DMS153 (cell line): ENCODE results near the gene SSBP4.

Experiments used
- DNase-seq: peaks from one replicate; lab custom pipeline; 2025; lab: John Stamatoyannopoulos, UW

The SSBP4 gene

DNA sequence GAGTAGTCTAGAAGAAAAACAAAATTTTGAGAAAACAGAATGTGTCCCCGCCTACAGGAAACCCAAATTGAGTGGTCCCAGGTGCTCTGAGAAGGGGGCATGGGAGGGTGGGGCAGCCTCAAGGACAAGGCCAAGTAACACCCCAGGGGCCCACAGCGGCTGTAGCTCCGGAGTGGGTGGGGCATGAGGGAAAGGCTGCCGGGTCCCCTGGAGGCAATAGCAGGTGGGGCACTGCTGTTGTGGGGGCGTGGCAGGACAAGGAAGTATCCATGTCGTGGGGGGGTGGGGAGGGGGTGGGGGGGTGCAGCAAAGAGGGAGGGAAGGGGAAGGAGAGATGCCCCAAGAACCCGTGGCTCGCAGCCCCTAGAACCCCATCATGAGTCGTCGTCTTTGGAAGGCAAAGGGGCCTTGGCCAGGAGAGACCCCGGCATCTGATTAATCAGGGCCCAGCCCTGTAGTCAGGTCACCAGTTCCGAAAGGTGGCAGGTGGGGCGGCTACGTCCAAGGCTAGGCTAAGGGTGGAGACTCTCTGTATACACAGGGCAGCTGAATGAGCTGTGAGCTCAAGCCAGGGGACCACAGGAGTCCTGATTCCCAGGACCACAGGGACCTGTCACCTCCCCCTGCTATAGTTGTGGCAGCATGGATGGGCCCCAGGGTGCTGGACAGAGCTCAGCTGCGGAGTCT, 26.2 kb downstream of the SSBP4 start:
- DNase-seq, result no peak

DNA sequence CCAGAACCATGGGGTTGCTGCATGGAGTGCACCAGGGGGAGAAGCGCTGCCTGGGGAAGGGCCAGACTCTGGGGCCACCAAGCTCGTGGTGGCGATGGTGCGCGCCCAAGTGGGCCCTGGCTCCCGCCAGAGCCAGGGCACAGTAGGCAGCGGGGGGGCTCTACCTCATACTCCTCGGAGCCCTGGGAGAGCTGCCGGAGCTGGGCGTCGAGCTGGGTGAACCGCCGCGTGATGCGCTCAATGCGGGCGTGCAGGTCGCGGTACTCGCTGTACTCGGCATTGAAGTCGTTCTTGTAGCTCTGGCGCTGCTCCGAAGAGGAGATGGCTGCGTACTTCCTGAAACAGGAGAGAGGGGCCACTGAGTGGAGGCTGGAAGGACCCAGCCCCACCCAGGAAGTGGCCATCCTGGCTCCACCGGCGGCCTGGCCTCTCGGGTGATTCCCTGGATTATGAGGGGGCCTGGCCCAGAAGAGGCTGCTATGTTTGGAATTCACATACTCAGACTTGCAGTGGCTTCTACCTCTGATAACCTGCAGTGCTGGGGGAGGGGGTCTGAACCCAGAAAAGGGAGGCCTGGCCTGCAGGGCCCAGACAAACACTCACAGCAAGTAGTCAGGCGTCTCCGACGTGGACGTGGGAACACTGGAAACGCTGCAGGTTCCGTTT, 27.1 kb downstream of the SSBP4 start:
- DNase-seq, result no peak

DNA sequence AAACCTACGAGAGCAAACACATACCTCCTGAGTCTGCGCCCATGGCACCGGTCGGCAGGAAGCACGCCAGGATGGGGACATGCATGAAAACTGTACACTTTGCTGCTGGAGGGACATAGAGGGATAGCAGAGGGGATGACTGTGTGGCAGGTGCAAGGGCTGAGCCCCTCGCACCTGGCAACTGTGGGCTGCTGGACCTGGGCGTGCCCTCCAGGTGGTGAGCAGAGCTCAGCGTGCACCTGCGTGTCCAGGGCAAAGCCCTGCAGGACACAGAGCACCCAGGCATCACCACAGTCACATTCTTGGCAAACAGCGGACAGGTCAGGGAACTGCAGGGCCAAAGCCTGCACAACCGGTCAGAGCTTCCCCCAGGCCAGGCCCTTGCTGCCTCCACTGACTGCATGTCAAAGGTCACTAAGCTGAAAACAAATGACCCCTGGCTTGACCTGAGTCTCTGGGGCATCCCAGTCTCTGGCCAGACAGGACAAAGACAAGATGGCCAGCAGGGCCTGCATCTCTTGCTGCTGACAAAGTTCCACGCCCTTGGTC, 27.7 kb downstream of the SSBP4 start:
- no peak for DNase-seq

DNA sequence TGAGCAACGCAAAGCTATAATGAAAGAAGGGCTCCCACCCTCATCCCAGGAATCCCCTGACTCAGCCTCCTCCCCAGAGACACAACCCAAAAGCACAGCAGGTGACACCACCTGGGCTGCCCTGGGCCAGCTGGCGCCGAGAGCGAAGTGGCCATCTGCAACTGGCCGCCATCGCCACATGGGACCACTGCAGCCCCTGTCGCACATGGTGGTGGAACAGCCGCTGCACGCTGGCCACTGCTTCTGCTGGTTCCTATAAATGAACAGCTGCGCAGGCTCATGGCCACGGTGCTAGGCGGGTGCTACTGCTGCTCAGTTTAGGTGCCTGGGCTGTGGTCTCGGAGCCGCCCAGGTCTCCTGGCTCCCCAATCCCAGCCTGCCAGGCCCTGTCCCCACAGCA, 30.4 kb downstream of the SSBP4 start:
- no peak for DNase-seq

DNA sequence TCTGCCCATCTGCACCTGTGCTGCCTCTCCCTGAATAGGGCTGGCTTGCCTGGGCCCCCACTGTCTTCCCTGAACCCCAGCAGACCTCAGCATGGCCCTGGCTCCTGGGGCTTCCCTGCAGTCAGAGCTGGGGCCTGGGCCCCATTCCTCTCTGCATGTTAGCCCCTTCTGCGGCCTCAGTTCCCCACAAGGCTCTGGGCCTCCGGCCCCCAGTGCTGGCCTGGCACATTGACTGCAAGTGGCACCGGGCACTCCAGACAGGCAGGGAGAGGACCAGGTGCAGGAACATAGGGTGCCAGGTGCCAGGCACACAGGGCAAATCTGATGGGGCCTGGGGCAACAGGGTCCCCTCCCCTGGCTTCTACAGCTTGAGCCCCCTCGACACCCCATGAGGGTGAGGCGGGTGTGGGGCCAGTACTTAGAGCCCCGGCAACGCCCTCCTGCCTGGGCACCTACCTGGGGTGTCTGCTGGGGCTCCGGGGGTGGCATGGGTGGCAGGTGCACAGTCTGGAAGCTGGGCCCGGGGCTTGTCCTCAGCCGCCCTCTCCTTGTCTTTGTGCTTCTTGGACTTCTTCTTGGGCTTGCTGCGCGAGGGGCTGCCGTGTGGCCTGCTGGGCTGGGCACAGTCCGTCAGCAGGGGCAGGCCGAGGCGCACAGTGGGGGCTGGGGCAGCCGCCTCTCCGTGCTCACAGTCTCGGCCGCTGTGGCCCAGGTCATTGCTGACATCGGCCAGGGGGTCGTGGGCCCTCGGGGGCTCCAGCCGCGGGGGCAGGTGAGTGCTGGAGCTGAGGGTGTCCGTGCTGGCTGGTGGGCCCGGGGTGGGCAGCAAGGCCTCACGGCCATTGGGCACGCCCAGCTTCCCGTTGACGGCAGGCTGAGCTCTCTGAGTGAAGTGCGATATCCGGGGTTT, 31.1 kb downstream of the SSBP4 start:
- DNase-seq, result no peak

DNA sequence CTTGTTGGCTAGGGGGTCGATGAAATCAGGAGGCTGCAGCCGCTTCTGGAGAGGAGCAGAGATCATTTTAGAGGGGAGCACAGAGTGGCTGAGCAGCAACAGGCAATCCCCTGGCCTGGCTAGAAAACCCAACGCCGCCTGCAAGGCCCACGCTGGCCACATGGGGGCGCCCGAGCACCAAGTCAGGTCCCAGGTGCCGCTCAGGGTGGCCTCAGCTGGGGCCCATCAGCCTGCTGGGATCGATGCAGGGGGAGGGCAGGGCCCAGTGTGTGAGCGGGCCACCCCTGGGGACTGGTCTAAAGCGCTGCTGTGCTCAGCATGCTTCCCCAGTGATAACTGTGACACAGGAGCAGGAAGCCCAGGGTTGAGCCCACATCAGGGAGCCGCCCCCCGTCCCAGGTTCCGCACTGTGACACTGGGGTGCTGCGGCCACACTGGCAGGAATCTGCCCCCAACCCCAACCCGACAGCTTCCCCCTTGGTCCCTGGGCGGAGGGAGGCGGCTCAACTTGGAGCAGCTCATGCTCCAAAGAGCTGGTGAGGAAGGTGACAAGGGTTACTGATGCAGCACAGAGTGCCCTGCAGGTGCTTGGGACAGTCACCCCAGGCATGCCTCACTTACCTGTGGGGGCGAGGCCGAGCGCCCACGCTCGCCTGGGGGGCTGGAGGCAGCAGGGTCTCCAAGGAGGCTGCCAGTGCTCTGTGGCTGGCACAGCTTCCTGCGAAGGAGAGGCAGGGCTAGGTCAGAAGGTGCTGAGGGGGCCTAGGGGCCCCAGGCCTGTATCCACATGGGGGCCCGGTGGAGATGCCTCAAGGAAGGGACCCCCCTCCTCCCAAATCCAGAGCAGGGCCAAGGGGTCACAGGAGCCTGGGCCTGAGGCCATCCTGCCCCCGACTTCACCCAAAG, 32.0 kb downstream of the SSBP4 start:
- peak; percentile 47 for DNase-seq

DNA sequence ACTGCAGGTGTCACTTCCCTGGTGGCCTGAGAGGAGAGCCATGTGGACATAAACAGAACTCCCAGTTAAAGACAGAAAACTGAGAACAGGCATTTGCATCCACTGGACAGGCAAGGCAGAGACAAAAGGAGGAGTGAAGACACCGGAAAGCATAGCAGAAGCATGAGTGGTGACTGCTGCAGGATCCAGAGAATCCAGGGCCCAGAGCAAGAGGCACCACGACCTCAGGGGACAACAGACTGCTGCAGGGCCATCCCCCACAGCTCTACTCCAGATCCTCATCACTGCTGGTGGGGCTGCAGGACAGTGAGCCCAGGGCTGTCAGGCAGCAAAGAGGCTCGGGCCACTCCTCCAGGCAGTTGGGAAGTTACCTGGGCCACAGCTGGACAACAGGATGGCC, 33.2 kb downstream of the SSBP4 start:
- DNase-seq, result no peak

DNA sequence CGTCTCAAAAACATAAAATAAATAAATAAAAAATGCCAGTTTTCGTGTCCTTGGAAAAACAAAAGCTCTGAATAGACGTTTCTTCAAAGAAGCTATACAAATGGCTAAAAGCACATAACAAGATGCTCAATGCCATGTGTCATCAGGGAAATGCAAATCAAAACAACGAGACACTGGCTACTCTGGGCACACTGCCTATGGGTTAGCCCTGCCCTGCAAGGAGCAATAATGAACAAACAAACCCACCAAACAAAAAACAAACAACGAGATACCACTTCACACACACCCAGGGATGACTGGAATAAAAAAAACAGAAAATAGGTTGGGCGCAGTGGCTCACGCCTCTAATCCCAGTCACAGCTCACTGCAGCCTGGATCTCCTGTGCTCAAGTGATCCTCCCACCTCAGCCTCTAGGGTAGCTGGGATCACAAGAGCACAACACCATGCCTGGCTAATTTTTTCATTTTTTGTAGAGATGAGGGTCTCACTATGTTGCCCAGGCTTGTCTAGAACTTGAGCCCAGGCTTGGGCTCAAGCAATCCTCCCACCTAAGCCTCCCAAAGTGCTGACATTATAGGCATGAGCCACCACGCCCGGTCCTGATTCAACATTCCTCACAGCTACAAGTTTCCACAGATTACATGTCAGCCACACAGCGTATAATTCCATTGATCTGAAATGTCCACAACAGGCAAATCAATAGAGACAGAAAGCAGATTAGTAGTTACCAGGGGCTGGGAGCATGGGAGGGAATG, 34.2 kb downstream of the SSBP4 start:
- DNase-seq, result no peak

DNA sequence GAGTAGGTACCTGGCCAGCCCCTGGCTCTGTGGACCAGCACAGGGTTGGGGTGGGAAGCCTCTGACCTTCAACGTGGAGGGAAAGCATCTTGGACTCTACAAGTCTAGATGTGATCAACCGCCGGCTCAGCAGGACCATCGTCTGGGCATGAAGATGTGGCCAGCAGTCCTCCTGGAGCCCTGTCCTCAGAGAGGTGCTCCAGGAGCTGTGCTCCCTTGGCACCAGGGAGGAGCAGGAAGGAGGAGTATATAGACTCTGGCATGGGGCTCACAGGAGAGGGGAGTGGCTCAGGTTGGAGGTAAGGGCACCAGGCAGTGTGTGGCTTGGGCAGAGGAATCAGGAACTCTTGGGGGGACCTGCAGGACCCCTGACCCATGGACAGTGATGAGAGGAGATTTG, 37.1 kb downstream of the SSBP4 start:
- DNase-seq, result no peak

DNA sequence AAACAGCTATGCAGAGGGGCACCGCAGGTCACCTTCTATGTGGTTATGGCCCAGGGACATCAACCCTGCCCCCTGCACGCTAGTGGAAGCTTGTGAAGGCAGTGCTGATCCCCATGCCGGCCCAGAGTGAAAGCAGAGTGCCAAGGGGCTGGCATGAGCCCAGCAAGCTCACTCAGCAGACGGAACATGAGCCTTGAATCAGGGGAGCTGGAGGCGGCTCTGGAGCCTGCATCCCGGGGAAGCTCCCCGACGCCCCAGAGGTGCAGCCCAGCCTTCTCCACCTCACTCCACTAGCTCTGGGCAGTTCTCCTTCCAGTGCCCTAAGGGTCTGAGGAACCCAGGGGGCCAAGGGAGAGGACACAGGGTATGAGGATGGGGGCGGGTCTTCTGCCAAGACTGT, 37.8 kb downstream of the SSBP4 start:
- DNase-seq, result no peak

DNA sequence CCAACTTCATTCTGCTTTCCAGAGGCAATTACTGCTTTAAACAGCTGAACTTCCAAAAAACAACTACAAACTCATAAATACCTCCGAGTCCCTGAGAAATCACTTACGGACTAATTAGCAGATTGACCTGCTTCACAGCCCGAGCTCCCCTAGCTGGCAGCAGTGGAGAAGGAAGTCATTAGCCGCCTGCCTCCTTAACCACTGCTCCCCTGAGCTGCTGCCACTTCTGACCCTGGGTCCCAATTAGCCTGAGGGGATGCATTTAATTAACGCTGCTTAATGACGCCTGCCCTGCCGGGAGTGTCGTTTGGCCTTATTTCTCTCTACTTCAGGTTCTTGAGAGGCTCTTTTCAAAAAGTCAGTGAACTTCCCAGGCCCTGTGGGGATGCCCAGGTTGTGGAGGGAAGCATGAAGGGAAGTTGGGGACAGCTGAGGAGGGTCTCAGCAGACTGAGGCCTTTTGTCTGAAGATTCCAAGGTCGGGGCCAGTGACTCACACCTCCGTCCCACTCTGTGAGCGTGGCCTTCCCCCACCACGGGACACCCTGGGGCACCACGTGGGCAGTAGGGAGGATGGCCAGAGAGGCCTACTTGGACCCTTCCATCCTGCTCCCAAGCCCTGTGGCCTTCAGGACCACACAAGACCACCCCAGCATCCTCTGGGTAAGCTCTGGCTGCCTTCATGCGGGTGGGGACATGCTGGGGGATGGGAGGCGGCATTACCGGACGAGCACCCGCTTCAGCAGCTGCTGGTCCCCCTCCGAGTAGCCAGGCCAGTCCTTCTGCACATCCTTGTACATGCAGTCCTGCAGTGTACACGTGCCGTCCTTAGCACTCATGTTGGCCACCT, 38.5 kb downstream of the SSBP4 start:
- no peak for DNase-seq

DNA sequence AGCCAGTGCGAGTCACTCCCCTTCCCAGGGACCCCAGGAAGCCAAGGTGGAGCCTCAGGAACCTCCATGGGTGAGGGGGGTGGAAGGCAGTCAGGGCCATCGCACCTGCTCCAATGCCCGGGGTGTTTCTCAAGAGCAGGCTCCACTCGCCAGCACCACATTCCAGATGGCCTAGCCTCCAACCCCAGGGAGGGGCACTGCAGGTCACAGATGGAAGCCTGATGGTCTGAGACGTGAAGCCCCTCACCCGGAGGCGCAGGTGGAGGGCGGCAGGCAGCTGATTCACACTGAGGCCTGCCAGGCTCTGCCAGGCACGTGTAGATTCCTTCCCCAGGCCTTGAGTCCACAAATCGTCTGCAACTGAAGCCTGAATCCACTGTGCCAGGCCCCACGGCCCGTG, 41.7 kb downstream of the SSBP4 start:
- no peak for DNase-seq

DNA sequence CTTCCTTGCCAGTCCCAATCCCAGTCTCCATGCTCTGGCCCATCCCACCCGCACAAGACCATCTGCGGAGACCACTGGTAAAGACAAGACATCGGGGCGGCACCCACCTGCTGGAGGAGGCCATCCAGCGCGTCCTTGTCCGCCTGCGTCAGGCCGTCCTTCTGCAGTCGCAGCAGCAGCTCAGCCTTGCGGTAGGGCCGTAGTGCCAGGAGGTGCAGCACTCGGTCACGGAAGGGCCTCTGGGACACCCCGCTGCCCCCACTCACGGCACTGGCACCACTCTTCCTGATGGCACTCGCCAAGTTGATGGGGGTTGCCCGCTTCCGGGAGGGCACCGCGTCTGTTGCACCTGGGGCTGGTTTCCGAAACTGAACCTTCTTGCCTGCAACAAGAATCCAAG, 42.3 kb downstream of the SSBP4 start:
- no peak for DNase-seq

DNA sequence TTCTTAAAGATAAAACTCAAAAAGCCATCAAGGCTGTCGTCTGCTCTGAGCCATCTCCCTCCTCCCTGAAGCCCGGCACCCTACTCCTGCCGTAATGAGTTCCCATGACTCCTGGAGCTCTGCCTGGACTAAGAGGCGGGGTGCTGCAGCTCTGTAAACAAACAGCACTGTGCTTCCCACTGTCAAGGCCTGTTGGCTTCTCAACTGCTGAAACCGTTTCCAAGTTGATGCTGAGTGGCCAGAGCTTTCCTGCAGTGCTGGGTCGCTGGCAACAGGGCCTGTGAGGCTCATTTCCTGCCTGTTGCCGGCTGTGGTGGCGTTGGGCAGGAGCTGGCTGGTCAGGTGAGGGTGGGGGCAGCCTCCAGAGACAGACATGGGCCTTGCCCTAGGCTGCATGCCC, 45.4 kb downstream of the SSBP4 start:
- peak; percentile 96 for DNase-seq

DNA sequence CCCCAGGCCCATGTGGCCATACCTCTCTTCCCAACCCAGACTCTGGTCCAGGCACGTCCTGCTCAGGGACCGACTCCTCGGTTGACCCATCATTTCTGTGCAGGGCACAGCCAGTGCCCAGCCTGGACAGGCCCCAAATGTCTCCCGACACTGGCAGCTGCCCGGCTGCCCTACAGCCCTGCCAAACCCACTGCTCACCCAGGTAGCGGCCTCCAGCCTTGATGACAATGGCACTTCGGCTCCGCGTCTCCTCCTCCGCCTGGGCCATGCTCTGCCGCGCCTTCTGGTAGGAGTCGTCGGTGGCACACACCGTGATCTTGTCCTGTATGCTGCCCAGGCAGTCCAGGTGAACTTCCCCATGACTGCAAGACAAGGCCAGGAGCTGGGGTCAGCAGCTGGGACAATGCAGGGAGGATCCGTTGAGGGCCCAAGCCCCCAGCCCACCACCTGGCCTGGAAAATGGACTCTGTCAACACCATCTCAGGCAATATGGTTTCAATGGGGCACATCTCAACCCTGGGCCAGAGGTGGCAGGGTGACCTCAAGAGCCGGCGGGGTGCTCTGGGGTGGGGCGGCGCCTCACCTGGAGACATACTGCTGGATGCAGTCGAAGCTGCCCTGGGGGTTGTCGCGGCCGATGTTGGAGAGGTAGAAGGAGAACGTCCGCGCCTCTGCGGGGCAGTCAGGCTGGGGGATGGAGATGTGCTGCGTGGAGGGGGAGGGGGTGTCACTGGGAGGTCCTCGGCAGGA, 46.2 kb downstream of the SSBP4 start:
- DNase-seq, result no peak

DNA sequence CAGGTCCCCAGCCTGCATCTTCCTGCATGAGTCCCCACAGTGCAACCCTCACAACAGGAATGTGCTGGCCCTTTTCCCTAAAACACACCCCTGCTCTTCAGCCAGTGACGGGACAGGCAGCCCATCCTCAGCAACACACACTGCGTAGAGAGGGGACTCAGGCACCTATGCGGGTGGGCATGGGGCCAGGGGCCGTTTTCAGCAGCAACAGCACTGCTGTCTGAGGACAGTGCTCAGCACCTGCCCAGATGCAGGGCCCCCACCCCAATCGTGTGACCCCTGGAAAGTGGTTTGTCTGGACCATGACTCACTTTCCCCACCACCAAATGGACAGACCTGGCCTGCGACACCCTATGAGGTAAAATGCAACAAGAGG, 46.8 kb downstream of the SSBP4 start:
- DNase-seq, result no peak

DNA sequence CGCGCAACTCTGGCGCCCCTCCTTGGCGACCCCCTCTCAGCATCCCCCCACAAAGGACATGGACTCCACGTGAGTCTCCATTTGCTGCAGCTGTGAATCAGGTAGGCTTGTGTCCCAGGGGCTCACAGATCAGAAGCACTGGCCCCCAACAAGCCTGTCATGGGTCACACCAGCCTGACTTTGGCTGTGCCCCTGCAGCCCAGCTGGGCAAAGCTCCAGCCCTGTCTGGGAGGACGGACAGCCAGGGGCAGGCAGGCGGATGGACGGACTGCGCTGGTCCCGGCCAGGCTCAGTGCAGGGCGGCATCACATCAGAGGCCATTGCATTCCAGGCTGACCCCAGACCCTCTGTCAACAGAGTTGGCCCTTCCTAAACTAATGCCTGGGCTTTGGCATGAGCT, 47.2 kb downstream of the SSBP4 start:
- no peak for DNase-seq

DNA sequence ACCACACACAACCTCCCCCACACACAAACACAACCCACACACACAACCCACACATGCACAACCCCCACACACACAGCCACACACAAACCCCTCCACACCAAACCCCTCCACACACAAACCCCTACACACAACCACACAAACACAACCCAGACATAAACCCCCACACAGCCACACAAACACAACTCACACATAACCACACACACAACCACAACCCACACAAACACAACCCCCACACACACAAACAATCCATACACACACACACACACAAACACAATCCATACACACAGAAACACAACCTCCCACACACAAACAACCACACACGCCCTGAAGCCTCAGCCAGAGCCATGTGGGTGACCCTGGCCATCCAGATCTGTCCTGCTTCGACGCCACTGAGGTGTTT, 48.8 kb downstream of the SSBP4 start:
- no peak for DNase-seq

DNA sequence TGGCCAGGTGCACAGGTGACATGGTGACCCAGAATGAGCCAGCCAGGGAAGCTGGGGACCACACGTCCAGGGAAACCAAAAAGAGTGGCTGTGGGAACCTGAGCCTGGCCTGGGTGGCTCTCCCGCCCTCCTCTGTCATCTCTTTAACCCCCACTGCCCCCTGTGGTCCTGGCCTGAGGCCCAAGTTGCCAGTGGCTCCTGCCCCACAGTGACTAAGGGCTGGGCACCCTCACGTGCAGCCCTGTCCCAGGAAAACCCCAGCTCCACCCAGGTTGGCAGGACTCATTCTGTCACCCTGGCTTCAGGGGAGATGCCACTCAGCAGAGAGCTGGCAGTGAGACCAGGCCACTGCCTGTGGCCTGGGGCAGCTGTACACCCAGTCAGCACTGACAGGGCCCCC, 49.3 kb downstream of the SSBP4 start:
- no peak for DNase-seq
